Chondrocyte (in vitro differentiated cells): ENCODE measurements around the gene ZNF30. TPM values are rescaled to one million over a fixed set of nuclear protein-coding genes. Genes with fewer than 3 reads are reported as not detected.
"Not testable (repeated sequence)": the region's sequence is repeated elsewhere in the genome, so short reads cannot be mapped to it uniquely, and the experiment has no call there.

Experiments used
- DNase-seq: peaks from one replicate; pipeline ENCODE4 v3.0.0; 2021; ENCODE audit warnings: mixed read lengths, low spot score
- H3K27ac Mint-ChIP-seq: one replicate; pipeline ENCODE4 v1.8.0; 2021; ENCODE audit warnings: mild to moderate bottlenecking, moderate library complexity, mixed read lengths; ENCODE audit not compliant: unreplicated experiment
- H3K27me3 Mint-ChIP-seq: 2 replicates; pipeline ENCODE4 v1.8.0; 2021; ENCODE audit warnings: low read depth, mixed read lengths
- H3K36me3 Mint-ChIP-seq: 2 replicates; pipeline ENCODE4 v1.8.0; 2021; ENCODE audit warnings: low read depth, mixed read lengths
- H3K4me1 Mint-ChIP-seq: 2 replicates; pipeline ENCODE4 v1.8.0; 2021; ENCODE audit warnings: low read depth, mild to moderate bottlenecking, mixed read lengths
- H3K4me3 Mint-ChIP-seq: one replicate; pipeline ENCODE4 v1.8.0; 2021; ENCODE audit warnings: mild to moderate bottlenecking, moderate library complexity, mixed read lengths; ENCODE audit not compliant: unreplicated experiment
- H3K9me3 Mint-ChIP-seq: 2 replicates; pipeline ENCODE4 v1.8.0; 2021; ENCODE audit warnings: low read depth, mixed read lengths
- total RNA-seq: library from RNA; stranded (reverse); gene quantifications from 3 replicates; pipeline ENCODE4 v1.2.1, GENCODE V29; 2021
- TF ChIP-seq, protein P1 (sequence below): fragments of 200-600 bp; sonication (generic); IDR thresholded peaks from 2 replicates; pipeline ENCODE4 v1.5.0; 2021; ENCODE audit warnings: antibody characterized with exemption, mild to moderate bottlenecking, moderate library complexity

Gene ZNF30
- total RNA-seq, 1 donor from 2014 or later = 2.8 TPM

DNA sequence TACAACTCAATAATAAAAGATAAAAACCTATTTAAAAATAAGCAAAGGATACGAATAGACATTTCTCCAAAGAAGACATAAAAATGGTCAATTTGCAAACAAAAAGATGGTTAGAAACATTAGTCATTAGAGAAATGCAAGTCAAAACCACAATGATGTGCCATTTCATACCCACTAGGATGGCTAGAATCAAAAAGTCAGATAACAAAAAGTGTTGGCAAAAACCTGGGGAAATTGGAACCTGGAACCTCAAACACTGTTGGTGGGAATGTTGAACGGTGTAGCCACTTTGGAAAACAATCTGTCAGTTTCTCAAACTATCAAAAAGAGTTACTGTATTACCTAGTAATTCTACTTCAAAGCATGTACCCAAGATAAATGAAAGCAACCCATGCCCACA lies 26.5 kb upstream of the ZNF30 start:
- Mint-ChIP-seq H3K27ac (no peak overlapping the region), H3K4me3 (no peak overlapping the region), H3K27me3 (peaks cover 14% of the 10 kb centered on the region), H3K9me3 (peaks cover 12% of the 10 kb centered on the region), H3K4me1 (no peaks in the 10 kb centered on the region), H3K36me3 (no peaks in the 10 kb centered on the region)
- DNase-seq = no peak
- TF ChIP-seq, protein P1, sequence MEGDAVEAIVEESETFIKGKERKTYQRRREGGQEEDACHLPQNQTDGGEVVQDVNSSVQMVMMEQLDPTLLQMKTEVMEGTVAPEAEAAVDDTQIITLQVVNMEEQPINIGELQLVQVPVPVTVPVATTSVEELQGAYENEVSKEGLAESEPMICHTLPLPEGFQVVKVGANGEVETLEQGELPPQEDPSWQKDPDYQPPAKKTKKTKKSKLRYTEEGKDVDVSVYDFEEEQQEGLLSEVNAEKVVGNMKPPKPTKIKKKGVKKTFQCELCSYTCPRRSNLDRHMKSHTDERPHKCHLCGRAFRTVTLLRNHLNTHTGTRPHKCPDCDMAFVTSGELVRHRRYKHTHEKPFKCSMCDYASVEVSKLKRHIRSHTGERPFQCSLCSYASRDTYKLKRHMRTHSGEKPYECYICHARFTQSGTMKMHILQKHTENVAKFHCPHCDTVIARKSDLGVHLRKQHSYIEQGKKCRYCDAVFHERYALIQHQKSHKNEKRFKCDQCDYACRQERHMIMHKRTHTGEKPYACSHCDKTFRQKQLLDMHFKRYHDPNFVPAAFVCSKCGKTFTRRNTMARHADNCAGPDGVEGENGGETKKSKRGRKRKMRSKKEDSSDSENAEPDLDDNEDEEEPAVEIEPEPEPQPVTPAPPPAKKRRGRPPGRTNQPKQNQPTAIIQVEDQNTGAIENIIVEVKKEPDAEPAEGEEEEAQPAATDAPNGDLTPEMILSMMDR = no peak

DNA sequence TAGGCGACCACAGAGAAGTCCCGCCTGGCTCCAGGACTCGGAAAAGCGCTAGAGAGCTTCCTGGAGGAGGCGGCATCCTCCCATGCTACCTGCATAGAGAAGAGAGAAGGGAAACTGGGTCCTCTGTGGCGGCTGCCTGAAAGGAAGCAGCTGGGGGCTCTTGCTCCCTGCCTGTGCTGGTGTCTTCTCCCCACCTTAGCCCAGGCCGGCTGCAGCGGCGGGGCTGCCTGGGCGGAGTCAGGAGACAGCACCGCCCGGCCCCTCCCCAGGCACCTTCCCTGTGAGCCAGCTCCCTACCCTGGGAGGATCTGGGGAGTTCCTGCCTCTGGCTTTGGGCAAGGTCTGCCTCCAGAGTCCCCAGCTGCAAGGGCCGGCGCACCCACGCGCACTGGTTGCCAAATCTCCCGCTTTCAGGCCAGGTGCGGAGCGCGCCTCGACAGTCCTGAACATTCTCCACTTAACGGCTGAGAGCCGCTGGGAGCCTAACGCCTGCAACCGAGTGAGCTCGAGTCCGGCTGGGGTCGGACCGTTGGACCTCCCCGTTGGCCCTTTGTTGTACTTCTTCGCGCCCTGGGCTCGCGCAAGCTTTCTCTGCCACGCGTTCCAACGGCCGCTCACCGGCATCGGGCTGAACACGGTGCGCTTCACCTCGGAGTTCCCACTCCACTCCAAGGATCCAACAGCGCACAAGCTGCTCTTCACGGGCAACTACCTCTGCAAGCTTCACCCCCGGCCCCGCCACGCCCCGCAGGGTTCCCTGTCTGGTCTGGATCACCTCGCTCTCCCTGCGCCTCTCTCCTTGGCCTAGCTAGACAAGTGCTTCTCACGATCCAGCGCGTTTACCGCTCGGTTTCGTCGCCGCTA lies 21.8 kb upstream of the ZNF30 start:
- Mint-ChIP-seq H3K27ac (no peak overlapping the region), H3K27me3 (peaks cover 26% of the 10 kb centered on the region), H3K36me3 (peaks cover 2% of the 10 kb centered on the region), H3K4me3 (no peak overlapping the region), H3K4me1 (no peaks in the 10 kb centered on the region), H3K9me3 (peaks cover 10% of the 10 kb centered on the region)
- TF ChIP-seq, protein P1 = no peak
- no peak for DNase-seq

DNA sequence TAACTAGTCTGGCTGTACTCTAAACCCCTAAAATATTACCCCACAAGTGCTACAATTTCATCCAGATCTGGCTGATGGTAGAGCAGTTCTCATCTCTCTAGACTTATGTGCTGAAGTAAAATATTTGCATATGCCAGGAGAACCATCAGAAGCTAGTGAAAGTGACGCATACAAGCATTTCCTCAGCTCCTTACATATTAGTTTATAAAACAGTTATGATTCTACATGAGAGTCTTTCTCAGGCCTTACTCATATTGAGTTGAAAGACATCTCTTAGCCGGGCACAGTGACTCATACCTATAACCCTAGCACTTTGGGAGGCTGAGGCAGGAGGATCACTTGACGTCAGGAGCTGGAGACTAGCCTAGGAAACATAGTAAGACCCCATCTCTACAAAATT lies 15.9 kb upstream of the ZNF30 start:
- Mint-ChIP-seq H3K4me3 (no peak overlapping the region), H3K27me3 (peaks cover 9% of the 10 kb centered on the region), H3K4me1 (no peaks in the 10 kb centered on the region), H3K27ac (no peak overlapping the region), H3K36me3 (no peaks in the 10 kb centered on the region), H3K9me3 (peaks cover 11% of the 10 kb centered on the region)
- TF ChIP-seq, protein P1 = no peak
- no peak for DNase-seq

DNA sequence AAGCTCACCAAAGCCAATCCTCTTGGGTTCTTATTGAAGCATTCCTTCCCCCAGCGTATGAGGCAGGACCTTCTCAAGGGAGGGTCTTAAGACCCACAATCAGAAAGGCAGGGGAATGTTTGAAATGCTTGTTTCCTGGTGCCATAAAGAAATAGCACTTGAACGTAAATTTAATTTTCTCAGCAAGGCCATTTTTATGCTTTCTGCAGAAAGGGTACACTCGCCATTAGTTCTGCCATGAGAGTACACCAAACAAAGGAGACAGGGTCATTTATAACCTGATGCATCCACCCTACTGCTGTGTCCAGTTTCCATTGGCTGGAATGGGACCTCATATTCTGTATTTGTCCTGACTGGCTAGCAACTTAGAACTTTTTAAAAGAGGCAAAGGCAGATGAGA lies 9.6 kb upstream of the ZNF30 start:
- not testable (repeated sequence) for H3K27me3 Mint-ChIP-seq, H3K4me1 Mint-ChIP-seq, H3K27ac Mint-ChIP-seq, H3K36me3 Mint-ChIP-seq, DNase-seq, H3K4me3 Mint-ChIP-seq
- H3K9me3 Mint-ChIP-seq = peaks cover 31% of the 10 kb centered on the region

DNA sequence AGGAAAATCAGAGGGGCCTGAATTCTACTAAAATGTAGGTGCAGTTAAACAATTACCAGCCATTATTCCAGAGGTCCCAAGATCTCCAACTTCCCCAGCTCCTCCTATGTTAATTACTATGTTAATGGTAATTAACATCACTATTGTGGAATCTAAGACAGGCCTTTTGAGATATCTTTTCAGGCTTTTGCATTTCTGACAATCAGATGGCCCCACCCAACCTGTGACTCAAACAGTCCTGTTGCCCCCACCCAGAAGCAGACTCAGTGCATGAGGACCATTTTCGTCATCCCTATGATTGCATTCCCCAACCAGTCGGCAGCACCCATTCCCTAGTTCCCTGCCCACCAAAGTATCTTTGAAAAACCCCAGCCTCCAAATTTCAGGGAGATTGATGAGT lies 8.5 kb upstream of the ZNF30 start:
- TF ChIP-seq, protein P1 = no peak
- H3K27me3 Mint-ChIP-seq = no peaks in the 10 kb centered on the region
- peaks cover 27% of the 10 kb centered on the region for H3K9me3 Mint-ChIP-seq
- no peak overlapping the region for H3K4me3 Mint-ChIP-seq
- no peak overlapping the region for H3K27ac Mint-ChIP-seq
- no peaks in the 10 kb centered on the region for H3K36me3 Mint-ChIP-seq
- no peaks in the 10 kb centered on the region for H3K4me1 Mint-ChIP-seq
- DNase-seq = no peak

DNA sequence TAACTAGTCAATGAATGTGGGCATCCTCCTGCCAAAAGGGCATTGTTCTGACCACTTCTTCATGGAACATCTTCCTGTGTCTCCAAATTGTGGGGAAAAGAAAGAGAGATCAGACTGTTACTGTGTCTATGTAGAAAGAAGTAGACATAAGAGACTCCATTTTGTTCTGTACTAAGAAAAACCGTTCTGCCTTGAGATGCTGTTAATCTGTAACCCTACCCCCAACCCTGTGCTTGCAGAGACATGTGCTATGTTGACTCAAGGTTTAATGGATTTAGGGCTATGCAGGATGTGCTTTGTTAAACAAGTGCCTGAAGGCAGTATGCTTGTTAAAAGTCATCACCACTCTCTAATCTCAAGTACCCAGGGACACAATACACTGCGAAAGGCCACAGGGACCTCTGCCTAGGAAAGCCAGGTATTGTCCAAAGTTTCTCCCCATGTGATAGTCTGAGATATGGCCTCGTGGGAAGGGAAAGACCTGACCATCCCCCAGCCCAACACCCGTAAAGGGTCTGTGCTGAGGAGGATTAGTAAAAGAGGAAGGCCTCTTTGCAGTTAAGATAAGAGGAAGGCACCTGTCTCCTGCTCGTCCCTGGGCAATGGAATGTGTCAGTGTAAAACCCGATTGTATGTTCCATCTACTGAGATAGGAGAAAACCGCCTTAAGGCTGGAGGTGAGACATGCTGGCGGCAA lies 6.5 kb upstream of the ZNF30 start:
- DNase-seq, H3K36me3 Mint-ChIP-seq, H3K4me1 Mint-ChIP-seq, H3K4me3 Mint-ChIP-seq, H3K27ac Mint-ChIP-seq, H3K27me3 Mint-ChIP-seq: not testable (repeated sequence)
- H3K9me3 Mint-ChIP-seq = peaks cover 28% of the 10 kb centered on the region
